Ishikawa (cell line): ENCODE measurements around the gene ACAD8.

Experiments used
- CEBPB ChIP-seq: IDR thresholded peaks from 2 replicates; pipeline ENCODE4 v1.6.1; 2012
- MAX ChIP-seq: IDR thresholded peaks from 2 replicates; pipeline ENCODE4 v1.6.1; 2012
- TCF12 ChIP-seq: IDR thresholded peaks from 2 replicates; pipeline ENCODE4 v1.6.1; 2012; ENCODE audit warnings: low read depth
- TEAD4 ChIP-seq: IDR thresholded peaks from 2 replicates; pipeline ENCODE4 v1.6.1; 2012

GRCh38 chr11:134276396-134277182, 23.2 kb downstream of the ACAD8 start:
- TF ChIP-seq TEAD4 (no peak), CEBPB (no peak), TCF12 (no peak), MAX (no peak)
